ENCODE data around the gene MAP6.

The MAP6 gene

GRCh38 chr11:75579841-75580240, 89.0 kb downstream of the MAP6 start:
- no peak overlapping the region for H3K4me3 ChIP-seq (replicated peaks; ENCODE audit: low read depth, low read length)
- DNase-seq (ENCODE audit: low read depth): no peak
- no peak for TF ChIP-seq CTCF (IDR thresholded peaks at IDR 0.05; ENCODE audit: low read length, missing control alignments)

- no peak overlapping the region for H3K4me3 ChIP-seq (replicated peaks; ENCODE audit: low read depth, low read length)
- TF ChIP-seq CTCF (IDR thresholded peaks at IDR 0.05; ENCODE audit: low read length, missing control alignments): no peak
- DNase-seq (ENCODE audit: low read depth): no peak
Measured at GRCh38 chr11:75578977-75579376, 89.9 kb downstream of the MAP6 start.

- DNase-seq (ENCODE audit: low read depth): no peak
- H3K4me3 ChIP-seq (replicated peaks; ENCODE audit: low read depth, low read length): no peak overlapping the region
- peak; percentile 59 for TF ChIP-seq CTCF (IDR thresholded peaks at IDR 0.05; ENCODE audit: low read length, missing control alignments)
Measured at GRCh38 chr11:75577207-75577606, 91.6 kb downstream of the MAP6 start.

- peak; percentile 53 for DNase-seq (ENCODE audit: low read depth)
- no peak for TF ChIP-seq CTCF (IDR thresholded peaks at IDR 0.05; ENCODE audit: low read length, missing control alignments)
- H3K4me3 ChIP-seq (replicated peaks; ENCODE audit: low read depth, low read length): no peak overlapping the region
Measured at GRCh38 chr11:75576499-75576918, 92.3 kb downstream of the MAP6 start.

- H3K4me3 ChIP-seq (replicated peaks; ENCODE audit: low read depth, low read length): no peak overlapping the region
- TF ChIP-seq CTCF (IDR thresholded peaks at IDR 0.05; ENCODE audit: low read length, missing control alignments): no peak
- no peak for DNase-seq (ENCODE audit: low read depth)
Measured at GRCh38 chr11:75576017-75576416, 92.8 kb downstream of the MAP6 start.

GRCh38 chr11:75574698-75575602, 93.9 kb downstream of the MAP6 start:
- peak; percentile 39 for TF ChIP-seq CTCF (IDR thresholded peaks at IDR 0.05; ENCODE audit: low read length, missing control alignments)
- no peak for DNase-seq (ENCODE audit: low read depth)
- H3K4me3 ChIP-seq (replicated peaks; ENCODE audit: low read depth, low read length): no peak overlapping the region

- no peak for TF ChIP-seq CTCF (IDR thresholded peaks at IDR 0.05; ENCODE audit: low read length, missing control alignments)
- DNase-seq (ENCODE audit: low read depth): no peak
- H3K4me3 ChIP-seq (replicated peaks; ENCODE audit: low read depth, low read length): no peak overlapping the region
Measured at GRCh38 chr11:75572744-75573143, 96.1 kb downstream of the MAP6 start.

Measured in fibroblast of pulmonary artery (primary cell).